Stimulated activated naive CD8-positive, alpha-beta T cell treated with anti-CD3 and anti-CD28 coated beads, Interleukin-15, amount 100 ng/mL, for 72 hours (primary cell): ENCODE results near the gene FAM131C.

Experiments used
- ATAC-seq: fragments of 150-1000 bp; cut with Tn5 transposase; 2 replicates; pipeline ENCODE4 v1.10.0; 2021; ENCODE audit warnings: mild to moderate bottlenecking, moderate library complexity
- DNase-seq, 2 donors: peaks; one replicate each; pipeline ENCODE4 v3.0.0; 2021 to 2022
- H3K27ac Mint-ChIP-seq, 2 donors: one replicate each; pipeline ENCODE4 v1.8.0; 2022; ENCODE audit warnings: mild to moderate bottlenecking in 2 of 2, mixed read lengths in 2 of 2, moderate library complexity in 2 of 2
- H3K27me3 Mint-ChIP-seq: one replicate; pipeline ENCODE4 v1.8.0; 2022; ENCODE audit warnings: mixed read lengths
- H3K4me1 Mint-ChIP-seq: one replicate; pipeline ENCODE4 v1.8.0; 2022; ENCODE audit warnings: mild to moderate bottlenecking, mixed read lengths
- H3K4me3 Mint-ChIP-seq, 2 donors: one replicate each; pipeline ENCODE4 v1.8.0; 2022; ENCODE audit warnings: mild to moderate bottlenecking in 2 of 2, mixed read lengths in 2 of 2, moderate library complexity in 1 of 2
- H3K9me3 Mint-ChIP-seq, 2 donors: one replicate each; pipeline ENCODE4 v1.8.0; 2022; ENCODE audit warnings: mixed read lengths in 2 of 2

The FAM131C gene

DNA sequence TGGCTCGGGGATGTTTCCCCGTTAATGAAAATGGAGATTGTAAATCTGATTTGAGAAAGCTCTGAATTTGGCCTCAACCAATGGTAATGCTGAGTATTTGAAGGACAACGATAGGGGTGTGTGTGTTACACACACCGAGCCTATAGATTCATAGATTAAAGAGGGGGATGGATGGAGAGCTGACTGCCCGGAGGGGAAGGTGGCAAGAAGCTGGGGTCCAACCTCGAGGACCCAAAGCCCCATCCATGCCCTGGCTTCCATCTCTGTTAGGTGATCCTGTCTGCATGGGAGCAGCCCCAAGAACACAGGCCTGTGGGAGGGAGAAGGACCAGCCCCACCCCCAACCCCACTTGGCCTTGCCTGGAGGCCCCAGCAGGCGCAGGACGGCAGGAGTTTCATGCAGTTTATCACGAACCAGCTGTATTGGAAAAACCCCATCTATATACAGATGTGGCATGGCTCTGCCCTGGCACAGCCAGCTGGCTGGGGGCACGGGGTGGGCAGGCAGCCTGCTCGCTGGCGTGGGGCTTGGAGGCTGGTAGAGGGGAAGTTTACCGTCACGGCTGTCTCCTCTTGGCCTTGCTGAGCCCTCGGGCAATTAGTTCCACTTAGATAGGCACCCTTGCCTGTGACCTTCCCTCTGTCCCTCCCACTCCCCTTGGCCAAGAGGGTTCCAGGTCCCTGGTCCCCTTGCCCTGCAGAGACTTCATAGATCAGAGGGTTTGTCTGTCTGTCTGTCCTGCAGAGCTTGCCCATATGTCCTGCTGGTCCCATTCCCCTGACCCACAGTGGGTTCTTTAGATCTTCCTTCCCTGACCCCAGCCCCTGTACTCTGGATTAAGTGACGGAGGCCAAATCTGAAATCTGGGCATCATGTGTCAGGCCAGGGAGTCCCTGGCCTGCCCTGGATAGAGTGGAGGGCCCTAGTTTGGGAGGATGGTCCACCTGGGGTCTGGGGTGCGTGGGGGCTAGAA, 58.7 kb downstream of the FAM131C start:
- Mint-ChIP-seq H3K4me3 (no peak overlapping the region), H3K27me3 (peaks cover 19% of the 10 kb centered on the region), H3K9me3 (no peaks in the 10 kb centered on the region), H3K27ac (no peak overlapping the region), H3K4me1 (peaks cover 29% of the 10 kb centered on the region)
- ATAC-seq (no peak), DNase-seq (no peak)

DNA sequence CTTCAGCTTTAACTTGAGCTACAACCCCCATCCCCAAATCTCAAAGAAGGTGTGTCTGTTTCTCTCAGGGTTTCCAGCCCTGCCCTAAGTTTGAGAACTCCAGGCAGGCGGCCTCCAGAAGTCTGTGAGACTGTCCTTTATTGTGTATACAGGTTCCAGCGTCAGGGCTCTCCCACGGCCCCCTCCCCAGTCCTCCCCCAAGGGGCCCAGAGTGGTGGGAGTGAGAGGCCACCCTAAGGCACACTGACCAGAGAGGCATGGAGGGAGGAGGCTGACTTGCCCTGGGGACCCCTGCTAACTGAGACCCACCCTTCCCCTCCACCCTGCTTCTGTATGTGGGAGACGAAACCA, 59.6 kb downstream of the FAM131C start:
- Mint-ChIP-seq H3K4me1 (peaks cover 30% of the 10 kb centered on the region), H3K4me3 (peak overlapping the region in 1 of 2 donors; percentile 65), H3K9me3 (no peaks in the 10 kb centered on the region), H3K27ac (no peak overlapping the region), H3K27me3 (peaks cover 19% of the 10 kb centered on the region)
- DNase-seq (no peak), ATAC-seq (no peak)

DNA sequence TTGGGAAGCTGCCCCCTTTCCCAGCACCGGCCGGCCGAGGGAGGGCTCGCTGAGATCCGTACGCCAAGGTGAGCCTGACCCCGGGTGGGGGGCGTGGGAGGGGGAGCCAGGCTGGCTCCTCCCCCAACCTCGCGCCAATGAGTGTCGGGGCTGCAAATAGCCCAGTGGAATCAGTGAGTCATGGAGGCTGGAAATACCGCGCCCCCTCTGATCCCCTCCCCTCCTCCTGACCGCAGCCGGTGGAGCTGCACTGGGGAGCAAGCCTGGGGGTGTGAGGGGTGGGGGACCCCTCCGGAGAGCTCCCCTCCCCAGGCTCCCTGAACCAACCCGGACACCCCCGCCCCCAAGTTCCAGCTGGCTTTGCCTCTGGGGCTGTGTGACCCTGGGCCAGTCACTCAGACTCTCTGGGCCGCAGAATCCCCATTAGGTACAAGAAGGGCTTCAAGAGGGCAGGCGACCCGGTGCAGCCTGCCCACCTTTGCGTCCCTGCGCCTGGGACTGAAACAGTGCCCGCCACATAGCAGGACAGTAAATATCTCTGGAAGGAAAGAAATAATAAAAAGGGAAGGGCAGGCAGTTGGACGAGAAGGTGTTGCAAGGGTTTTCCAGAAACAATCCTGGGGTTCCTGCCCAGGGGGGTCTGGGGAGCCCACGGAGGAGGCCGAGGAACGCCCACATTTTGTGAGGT, 60.1 kb downstream of the FAM131C start:
- Mint-ChIP-seq H3K9me3 (no peaks in the 10 kb centered on the region), H3K4me3 (peak overlapping the region; percentile 7 to 65), H3K4me1 (peaks cover 35% of the 10 kb centered on the region), H3K27ac (peak overlapping the region; percentile 38 to 66), H3K27me3 (peaks cover 19% of the 10 kb centered on the region)
- DNase-seq (peak; percentile 54 to 55), ATAC-seq (peak; percentile 68)

DNA sequence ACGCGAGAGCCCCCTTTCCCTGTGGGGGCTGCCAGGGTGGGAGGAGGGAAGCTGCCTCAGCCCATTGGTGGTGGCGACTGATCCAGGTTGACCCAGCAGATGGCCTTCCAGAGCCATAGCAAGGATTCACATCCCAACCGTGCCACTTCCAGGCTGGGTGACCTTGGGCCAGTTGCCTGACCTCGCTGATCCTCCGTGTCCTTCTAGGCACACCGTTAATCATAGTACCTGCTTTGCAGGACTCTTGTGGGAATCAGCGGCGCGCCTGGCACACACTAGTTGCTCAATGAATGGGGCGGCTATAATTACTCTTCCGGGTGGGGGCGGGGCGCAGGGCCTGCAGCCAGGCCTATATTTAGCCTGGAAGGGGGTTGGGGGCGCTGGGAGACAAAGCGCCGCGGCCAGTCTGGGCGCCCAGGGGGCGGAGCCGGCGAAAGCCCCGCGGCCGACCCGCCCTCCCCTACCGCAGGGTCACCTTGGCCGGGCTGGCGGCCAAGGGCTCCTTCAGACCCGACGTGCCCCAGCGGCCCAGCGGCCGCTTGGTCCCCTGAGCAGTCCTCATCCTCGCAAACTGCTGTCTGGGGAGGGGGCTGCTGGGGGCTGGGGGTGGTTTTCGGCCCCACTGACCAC, 60.7 kb downstream of the FAM131C start:
- no peaks in the 10 kb centered on the region for H3K9me3 Mint-ChIP-seq
- peak; percentile 66 for ATAC-seq
- peak overlapping the region; percentile 38 to 62 for H3K27ac Mint-ChIP-seq
- peak overlapping the region; percentile 58 to 65 for H3K4me3 Mint-ChIP-seq
- peak in 1 of 2 donors; percentile 42 for DNase-seq
- H3K27me3 Mint-ChIP-seq: peaks cover 19% of the 10 kb centered on the region
- H3K4me1 Mint-ChIP-seq: peaks cover 42% of the 10 kb centered on the region

DNA sequence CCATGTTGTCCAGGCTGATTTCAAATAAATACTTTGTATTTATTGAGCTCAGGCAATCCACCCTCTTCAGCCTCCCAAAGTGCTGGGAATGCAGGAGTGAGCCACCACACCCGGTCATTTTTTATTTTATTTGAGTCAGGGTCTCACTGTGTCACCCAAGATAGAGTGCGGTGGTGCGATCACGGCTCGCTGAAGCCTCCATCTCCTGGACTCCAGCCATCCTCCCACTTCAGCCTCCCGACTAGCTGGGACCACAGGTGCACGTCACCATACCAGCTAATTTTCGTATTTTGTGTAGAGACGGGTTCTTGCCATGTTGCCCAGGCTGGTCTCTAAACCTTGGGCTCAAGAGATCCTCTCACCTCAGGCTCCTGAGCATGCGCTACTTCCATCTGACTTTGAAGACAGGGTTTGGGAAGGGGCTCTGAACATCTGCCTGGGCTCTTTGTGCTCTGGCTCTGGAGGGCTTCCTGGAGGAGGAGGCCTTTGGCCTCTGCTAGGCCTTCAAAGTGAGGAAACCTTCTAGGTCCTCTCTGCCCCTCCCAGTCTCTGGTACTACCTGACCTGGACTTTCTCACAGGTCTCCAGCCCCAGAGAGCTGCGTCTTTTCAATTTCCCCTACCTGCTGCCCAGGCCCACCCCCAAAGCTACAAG, 61.4 kb downstream of the FAM131C start:
- Mint-ChIP-seq H3K4me3 (peak overlapping the region; percentile 58 to 65), H3K27ac (no peak overlapping the region), H3K27me3 (peaks cover 19% of the 10 kb centered on the region), H3K4me1 (peaks cover 47% of the 10 kb centered on the region), H3K9me3 (no peaks in the 10 kb centered on the region)
- no peak for ATAC-seq
- no peak for DNase-seq

DNA sequence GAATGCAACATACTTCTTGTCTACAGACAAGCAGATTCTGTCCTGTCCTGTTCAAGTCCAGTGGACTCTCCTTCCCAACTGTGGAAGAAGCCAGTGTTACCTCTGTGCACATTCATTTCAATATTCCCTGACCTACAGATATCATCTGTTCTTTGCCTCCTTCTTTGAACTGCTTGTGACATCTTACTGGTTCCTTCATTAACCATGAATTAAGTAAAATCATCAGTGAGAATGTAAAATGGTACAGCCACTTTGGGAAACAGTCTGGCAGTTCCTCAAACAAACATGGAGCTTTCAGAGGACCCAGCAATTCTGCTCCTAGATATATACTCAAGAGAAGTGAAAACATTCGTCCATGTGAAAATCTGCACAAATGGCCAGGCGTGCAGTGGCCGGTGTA, 62.6 kb downstream of the FAM131C start:
- no peak overlapping the region for H3K27ac Mint-ChIP-seq
- H3K4me3 Mint-ChIP-seq: no peak overlapping the region
- peaks cover 53% of the 10 kb centered on the region for H3K4me1 Mint-ChIP-seq
- ATAC-seq: no peak
- peaks cover 19% of the 10 kb centered on the region for H3K27me3 Mint-ChIP-seq
- H3K9me3 Mint-ChIP-seq: no peaks in the 10 kb centered on the region
- no peak for DNase-seq

DNA sequence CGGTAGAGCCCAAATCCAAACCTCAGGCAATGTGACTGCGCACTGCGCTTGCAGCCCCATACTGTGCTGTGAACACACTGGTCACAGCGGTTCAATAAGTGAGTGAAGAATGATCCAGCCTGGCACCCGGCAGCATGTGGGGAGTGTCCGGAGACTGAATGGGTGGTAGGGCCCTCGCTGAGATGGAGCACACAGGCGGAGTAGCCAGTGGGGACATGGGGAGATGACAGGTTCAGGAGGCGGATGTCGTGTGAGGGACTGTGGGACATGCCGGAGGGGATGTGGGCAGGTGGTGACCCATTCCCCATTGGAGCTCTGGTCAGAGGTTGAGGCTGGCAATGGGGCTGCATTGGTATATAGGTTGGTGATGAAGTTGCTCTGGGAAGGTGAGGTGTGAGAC, 63.8 kb downstream of the FAM131C start:
- no peaks in the 10 kb centered on the region for H3K9me3 Mint-ChIP-seq
- H3K27me3 Mint-ChIP-seq: peaks cover 19% of the 10 kb centered on the region
- no peak overlapping the region for H3K27ac Mint-ChIP-seq
- H3K4me1 Mint-ChIP-seq: peaks cover 50% of the 10 kb centered on the region
- no peak for ATAC-seq
- H3K4me3 Mint-ChIP-seq: no peak overlapping the region
- no peak for DNase-seq

DNA sequence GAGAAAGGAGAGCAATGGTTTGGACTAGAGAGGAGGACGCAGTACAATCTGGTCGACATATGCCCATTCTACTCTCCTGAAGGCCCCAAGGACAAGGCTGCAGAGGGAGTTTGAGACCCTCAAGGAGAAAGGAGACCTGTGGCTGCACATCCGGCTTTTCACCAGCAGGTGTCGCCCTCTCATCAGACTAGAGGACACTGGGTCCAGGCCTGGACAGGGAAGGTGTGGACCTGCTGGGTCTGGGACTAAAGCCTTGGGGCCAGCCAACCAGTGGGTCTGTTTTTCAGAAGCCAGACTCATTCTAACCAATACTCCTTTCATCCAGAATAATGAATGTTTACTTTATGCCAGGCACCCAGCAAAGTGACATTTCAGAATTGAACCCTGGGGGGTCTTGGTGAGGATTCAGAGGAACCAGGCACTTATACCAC, 64.4 kb downstream of the FAM131C start:
- peaks cover 15% of the 10 kb centered on the region for H3K27me3 Mint-ChIP-seq
- no peak overlapping the region for H3K27ac Mint-ChIP-seq

More for the DNA sequence above, 64.4 kb downstream of the FAM131C start:
- no peaks in the 10 kb centered on the region for H3K9me3 Mint-ChIP-seq
- ATAC-seq (peak; percentile 59), DNase-seq (peak; percentile 72 to 75)
- H3K4me1 Mint-ChIP-seq: peaks cover 46% of the 10 kb centered on the region
- H3K4me3 Mint-ChIP-seq: no peak overlapping the region
